ENCODE measurements around the gene AMHR2.
A peak's percentile ranks its signal among the peaks of the same experiment; 100 is the strongest.

Gene AMHR2

DNA sequence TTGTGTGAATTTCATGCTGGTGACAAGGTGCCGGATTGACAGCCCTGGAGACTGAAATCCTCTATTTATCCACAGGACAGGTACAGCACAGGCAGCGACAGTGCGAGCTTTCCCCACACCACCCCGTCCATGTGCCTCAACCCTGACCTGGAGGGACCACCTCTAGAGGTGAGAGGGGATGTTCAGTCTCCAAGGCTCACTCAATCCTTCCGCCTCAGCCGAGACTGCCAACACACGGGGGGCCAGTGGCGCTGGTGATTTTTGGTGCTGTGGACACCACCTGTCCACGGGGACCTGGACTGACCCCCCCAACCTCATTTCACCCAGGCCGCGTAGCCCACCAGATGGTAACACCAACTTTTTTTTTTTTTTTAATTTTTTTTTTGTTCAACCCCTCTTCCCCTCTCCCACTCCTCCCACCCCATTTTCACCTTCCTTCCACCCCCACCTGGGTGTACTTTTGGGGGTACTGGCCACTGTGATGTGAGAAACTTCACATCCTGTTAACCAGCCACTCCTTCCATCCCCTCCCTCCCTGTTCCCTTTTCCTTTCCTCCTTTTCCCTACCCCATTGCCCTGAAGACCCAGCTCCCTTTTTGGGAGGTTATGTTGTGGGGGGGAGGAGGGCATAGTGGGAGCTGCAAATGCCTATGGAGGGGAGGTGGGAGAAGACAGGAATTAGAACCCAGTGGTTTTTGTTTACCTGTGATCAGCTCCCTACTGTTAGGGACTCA is 41.2 kb downstream of the AMHR2 start:
- Histone ChIP-seq H3K4me1 (ENCODE audit: control insufficient read depth in 1 of 2, insufficient read depth in 2 of 2, low read length in 2 of 2) (no peaks in the 10 kb centered on the region), H4K91ac (ENCODE audit: low read depth, low read length) (no peak overlapping the region), H3K4me3 (ENCODE audit: low read depth, low read length) (no peak overlapping the region), H4K8ac (ENCODE audit: low read depth, low read length) (no peak overlapping the region), H3K4me2 (ENCODE audit: low read length) (no peak overlapping the region), H2AFZ (ENCODE audit: insufficient read depth, low read length, poor library complexity) (peak overlapping the region; percentile 8), H3K14ac (ENCODE audit: low read length) (no peak overlapping the region), H4K12ac (ENCODE audit: low read depth, low read length) (no peak overlapping the region), H3K23ac (ENCODE audit: low read length) (no peak overlapping the region), H3K27ac (ENCODE audit: low read depth, low read length) (no peak overlapping the region), H3K18ac (ENCODE audit: low read length) (no peak overlapping the region), H3K9me3 (ENCODE audit: insufficient read depth, low read depth, low read length) (no peaks in the 10 kb centered on the region), H3K4ac (ENCODE audit: low read depth, low read length) (no peak overlapping the region), H2BK5ac (ENCODE audit: low read depth, low read length, poor library complexity) (no peak overlapping the region), H3K27me3 (ENCODE audit: insufficient read depth, low read length) (no peaks in the 10 kb centered on the region), H2AK5ac (ENCODE audit: low read length) (no peak overlapping the region), H3K79me2 (ENCODE audit: control insufficient read depth, insufficient read depth, low read length, poor library complexity) (peaks cover 2% of the 10 kb centered on the region), H2BK120ac (ENCODE audit: insufficient read depth, low read length, poor library complexity) (no peak overlapping the region), H3K79me1 (ENCODE audit: low read length) (no peaks in the 10 kb centered on the region), H3K36me3 (ENCODE audit: control insufficient read depth in 1 of 2, insufficient read depth in 2 of 2, low read length in 2 of 2) (peaks cover 49 to 87% of the 10 kb centered on the region in 2 experiments), H3K9ac (ENCODE audit: low read length) (no peak overlapping the region), H2BK12ac (ENCODE audit: low read length) (no peak overlapping the region)
- WGBS (ENCODE audit: extremely low coverage, insufficient coverage, insufficient read length) = no CpG with 5 or more reads among the region's 11 CpGs
- no peak for DNase-seq

- no peak overlapping the region for H3K18ac ChIP-seq (ENCODE audit: low read length)
- H3K79me2 ChIP-seq (ENCODE audit: control insufficient read depth, insufficient read depth, low read length, poor library complexity) = peaks cover 2% of the 10 kb centered on the region
- no peak for DNase-seq
- H3K27ac ChIP-seq (ENCODE audit: low read depth, low read length) = no peak overlapping the region
- H2AFZ ChIP-seq (ENCODE audit: insufficient read depth, low read length, poor library complexity) = no peak overlapping the region
- H3K23ac ChIP-seq (ENCODE audit: low read length) = no peak overlapping the region
- no peak overlapping the region for H3K4me2 ChIP-seq (ENCODE audit: low read length)
- no peaks in the 10 kb centered on the region for H3K27me3 ChIP-seq (ENCODE audit: insufficient read depth, low read length)
- no peak overlapping the region for H4K8ac ChIP-seq (ENCODE audit: low read depth, low read length)
- H2BK120ac ChIP-seq (ENCODE audit: insufficient read depth, low read length, poor library complexity) = no peak overlapping the region
- no peak overlapping the region for H3K9ac ChIP-seq (ENCODE audit: low read length)
- H2BK12ac ChIP-seq (ENCODE audit: low read length) = no peak overlapping the region
- no peak overlapping the region for H4K91ac ChIP-seq (ENCODE audit: low read depth, low read length)
- no peak overlapping the region for H2BK5ac ChIP-seq (ENCODE audit: low read depth, low read length, poor library complexity)
- H3K79me1 ChIP-seq (ENCODE audit: low read length) = no peaks in the 10 kb centered on the region
- peak overlapping the region; percentile 28 for H3K4ac ChIP-seq (ENCODE audit: low read depth, low read length)
- H2AK5ac ChIP-seq (ENCODE audit: low read length) = no peak overlapping the region
- WGBS (ENCODE audit: extremely low coverage, insufficient coverage, insufficient read length) = no CpG with 5 or more reads among the region's 2 CpGs
- peaks cover 51 to 87% of the 10 kb centered on the region in 2 experiments for H3K36me3 ChIP-seq (ENCODE audit: control insufficient read depth in 1 of 2, insufficient read depth in 2 of 2, low read length in 2 of 2)
- H3K14ac ChIP-seq (ENCODE audit: low read length) = no peak overlapping the region
- no peak overlapping the region for H4K12ac ChIP-seq (ENCODE audit: low read depth, low read length)
- no peak overlapping the region for H3K4me3 ChIP-seq (ENCODE audit: low read depth, low read length)
- no peaks in the 10 kb centered on the region for H3K4me1 ChIP-seq (ENCODE audit: control insufficient read depth in 1 of 2, insufficient read depth in 2 of 2, low read length in 2 of 2)
- no peaks in the 10 kb centered on the region for H3K9me3 ChIP-seq (ENCODE audit: insufficient read depth, low read depth, low read length)
Observed at GRCh38 chr12:53465679-53466078, 42.0 kb downstream of the AMHR2 start.

DNA sequence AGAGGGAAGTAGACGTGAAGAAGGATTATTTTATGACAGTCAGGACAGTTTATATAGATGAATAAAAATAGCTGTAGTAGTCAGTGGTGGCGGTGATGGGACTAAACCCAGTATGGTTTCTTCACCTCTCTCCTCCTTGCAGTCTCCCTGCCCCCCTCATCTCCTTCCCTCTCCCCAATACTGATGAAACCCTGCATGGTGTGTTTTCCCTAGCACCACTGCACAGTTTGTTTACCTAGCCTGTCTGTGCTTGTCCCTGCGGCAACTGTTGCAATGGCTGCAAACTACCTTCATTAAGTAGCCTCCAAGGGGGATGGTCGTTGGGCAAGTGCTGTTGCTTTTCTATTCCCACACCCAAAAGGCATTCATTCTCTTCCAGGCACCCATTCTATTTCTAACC is 43.0 kb downstream of the AMHR2 start:
- no peak overlapping the region for H3K18ac ChIP-seq (ENCODE audit: low read length)
- H2BK5ac ChIP-seq (ENCODE audit: low read depth, low read length, poor library complexity) = no peak overlapping the region
- no peak for DNase-seq
- H3K23ac ChIP-seq (ENCODE audit: low read length) = no peak overlapping the region
- H3K9me3 ChIP-seq (ENCODE audit: insufficient read depth, low read depth, low read length) = no peaks in the 10 kb centered on the region
- no peak overlapping the region for H3K4ac ChIP-seq (ENCODE audit: low read depth, low read length)
- no peak overlapping the region for H3K9ac ChIP-seq (ENCODE audit: low read length)
- no peak overlapping the region for H2BK120ac ChIP-seq (ENCODE audit: insufficient read depth, low read length, poor library complexity)
- WGBS (ENCODE audit: extremely low coverage, insufficient coverage, insufficient read length) = no CpG with 5 or more reads among the region's 4 CpGs
- no peak overlapping the region for H2AK5ac ChIP-seq (ENCODE audit: low read length)
- no peak overlapping the region for H3K4me2 ChIP-seq (ENCODE audit: low read length)
- H3K79me1 ChIP-seq (ENCODE audit: low read length) = no peaks in the 10 kb centered on the region
- H3K36me3 ChIP-seq (ENCODE audit: control insufficient read depth in 1 of 2, insufficient read depth in 2 of 2, low read length in 2 of 2) = peaks cover 51 to 89% of the 10 kb centered on the region in 2 experiments
- no peak overlapping the region for H3K4me3 ChIP-seq (ENCODE audit: low read depth, low read length)
- H4K12ac ChIP-seq (ENCODE audit: low read depth, low read length) = no peak overlapping the region
- no peak overlapping the region for H2AFZ ChIP-seq (ENCODE audit: insufficient read depth, low read length, poor library complexity)
- H3K27me3 ChIP-seq (ENCODE audit: insufficient read depth, low read length) = no peaks in the 10 kb centered on the region
- no peak overlapping the region for H4K8ac ChIP-seq (ENCODE audit: low read depth, low read length)
- H3K79me2 ChIP-seq (ENCODE audit: control insufficient read depth, insufficient read depth, low read length, poor library complexity) = no peaks in the 10 kb centered on the region
- H2BK12ac ChIP-seq (ENCODE audit: low read length) = no peak overlapping the region
- no peak overlapping the region for H4K91ac ChIP-seq (ENCODE audit: low read depth, low read length)
- no peak overlapping the region for H3K27ac ChIP-seq (ENCODE audit: low read depth, low read length)
- no peak overlapping the region for H3K14ac ChIP-seq (ENCODE audit: low read length)
- no peaks in the 10 kb centered on the region for H3K4me1 ChIP-seq (ENCODE audit: control insufficient read depth in 1 of 2, insufficient read depth in 2 of 2, low read length in 2 of 2)

- no peak overlapping the region for H4K12ac ChIP-seq (ENCODE audit: low read depth, low read length)
- no peak overlapping the region for H3K4me3 ChIP-seq (ENCODE audit: low read depth, low read length)
- no peaks in the 10 kb centered on the region for H3K79me1 ChIP-seq (ENCODE audit: low read length)
- H3K27ac ChIP-seq (ENCODE audit: low read depth, low read length) = no peak overlapping the region
- H2BK5ac ChIP-seq (ENCODE audit: low read depth, low read length, poor library complexity) = no peak overlapping the region
- no peaks in the 10 kb centered on the region for H3K27me3 ChIP-seq (ENCODE audit: insufficient read depth, low read length)
- no CpG with 5 or more reads among the region's 5 CpGs for WGBS (ENCODE audit: extremely low coverage, insufficient coverage, insufficient read length)
- no peaks in the 10 kb centered on the region for H3K4me1 ChIP-seq (ENCODE audit: control insufficient read depth in 1 of 2, insufficient read depth in 2 of 2, low read length in 2 of 2)
- H3K4me2 ChIP-seq (ENCODE audit: low read length) = no peak overlapping the region
- no peak overlapping the region for H2BK12ac ChIP-seq (ENCODE audit: low read length)
- no peaks in the 10 kb centered on the region for H3K79me2 ChIP-seq (ENCODE audit: control insufficient read depth, insufficient read depth, low read length, poor library complexity)
- no peak overlapping the region for H4K91ac ChIP-seq (ENCODE audit: low read depth, low read length)
- no peak overlapping the region for H3K9ac ChIP-seq (ENCODE audit: low read length)
- no peak overlapping the region for H3K14ac ChIP-seq (ENCODE audit: low read length)
- no peak for DNase-seq
- no peak overlapping the region for H3K4ac ChIP-seq (ENCODE audit: low read depth, low read length)
- H3K9me3 ChIP-seq (ENCODE audit: insufficient read depth, low read depth, low read length) = no peaks in the 10 kb centered on the region
- H4K8ac ChIP-seq (ENCODE audit: low read depth, low read length) = no peak overlapping the region
- no peak overlapping the region for H3K18ac ChIP-seq (ENCODE audit: low read length)
- H3K23ac ChIP-seq (ENCODE audit: low read length) = no peak overlapping the region
- H2BK120ac ChIP-seq (ENCODE audit: insufficient read depth, low read length, poor library complexity) = no peak overlapping the region
- no peak overlapping the region for H2AFZ ChIP-seq (ENCODE audit: insufficient read depth, low read length, poor library complexity)
- no peak overlapping the region for H2AK5ac ChIP-seq (ENCODE audit: low read length)
- peaks cover 49 to 91% of the 10 kb centered on the region in 2 experiments for H3K36me3 ChIP-seq (ENCODE audit: control insufficient read depth in 1 of 2, insufficient read depth in 2 of 2, low read length in 2 of 2)
Observed at GRCh38 chr12:53467082-53467481, 43.4 kb downstream of the AMHR2 start.

Data from trophoblast cell (in vitro differentiated cells and primary cell).